ENCODE results near the gene CD40LG.

CD40LG gene

GRCh38 chrX:136662104-136662503, 14.1 kb downstream of the CD40LG start:
- H3K27ac ChIP-seq, result no peak overlapping the region
- no peak for TF ChIP-seq CTCF (conservative IDR thresholded peaks at IDR 0.05)

GRCh38 chrX:136662976-136663375, 15.0 kb downstream of the CD40LG start:
- TF ChIP-seq CTCF (conservative IDR thresholded peaks at IDR 0.05), result no peak
- H3K27ac ChIP-seq, result no peak overlapping the region

- no peak overlapping the region for H3K27ac ChIP-seq
Measured at GRCh38 chrX:136665258-136665900, 17.4 kb downstream of the CD40LG start.

GRCh38 chrX:136666088-136666487, 18.1 kb downstream of the CD40LG start:
- no peak for TF ChIP-seq CTCF (conservative IDR thresholded peaks at IDR 0.05)
- H3K27ac ChIP-seq, result no peak overlapping the region

More at GRCh38 chrX:136665258-136665900, 17.4 kb downstream of the CD40LG start:
- TF ChIP-seq CTCF (conservative IDR thresholded peaks at IDR 0.05), result no peak

- no peak for TF ChIP-seq CTCF (conservative IDR thresholded peaks at IDR 0.05)
- H3K27ac ChIP-seq, result no peak overlapping the region
Measured at GRCh38 chrX:136667446-136668168, 19.6 kb downstream of the CD40LG start.

GRCh38 chrX:136671006-136671610, 23.1 kb downstream of the CD40LG start:
- no peak for TF ChIP-seq CTCF (conservative IDR thresholded peaks at IDR 0.05)
- no peak overlapping the region for H3K27ac ChIP-seq

GRCh38 chrX:136674270-136674985, 26.5 kb downstream of the CD40LG start:
- TF ChIP-seq CTCF (conservative IDR thresholded peaks at IDR 0.05), result no peak
- H3K27ac ChIP-seq, result no peak overlapping the region

All from VCaP (cell line).